ENCODE data around the gene LIN37.

The LIN37 gene

GRCh38 chr19:35727053-35727955, 21.1 kb upstream of the LIN37 start:
- no peak for TF ChIP-seq CTCF (conservative IDR thresholded peaks at IDR 0.05)
- no peak overlapping the region for H3K27ac ChIP-seq

GRCh38 chr19:35727956-35728706, 20.2 kb upstream of the LIN37 start:
- H3K27ac ChIP-seq, result no peak overlapping the region
- no peak for TF ChIP-seq CTCF (conservative IDR thresholded peaks at IDR 0.05)

GRCh38 chr19:35729021-35729420, 19.4 kb upstream of the LIN37 start:
- no peak overlapping the region for H3K27ac ChIP-seq
- no peak for TF ChIP-seq CTCF (conservative IDR thresholded peaks at IDR 0.05)

GRCh38 chr19:35729763-35730162, 18.6 kb upstream of the LIN37 start:
- no peak for TF ChIP-seq CTCF (conservative IDR thresholded peaks at IDR 0.05)
- H3K27ac ChIP-seq, result no peak overlapping the region

- TF ChIP-seq CTCF (conservative IDR thresholded peaks at IDR 0.05), result no peak
- no peak overlapping the region for H3K27ac ChIP-seq
Measured at GRCh38 chr19:35730326-35730725, 18.1 kb upstream of the LIN37 start.

- no peak for TF ChIP-seq CTCF (conservative IDR thresholded peaks at IDR 0.05)
- no peak overlapping the region for H3K27ac ChIP-seq
Measured at GRCh38 chr19:35731353-35731752, 17.0 kb upstream of the LIN37 start.

- no peak for TF ChIP-seq CTCF (conservative IDR thresholded peaks at IDR 0.05)
Measured at GRCh38 chr19:35731779-35732405, 16.5 kb upstream of the LIN37 start.

More at GRCh38 chr19:35731779-35732405, 16.5 kb upstream of the LIN37 start:
- no peak overlapping the region for H3K27ac ChIP-seq

Measured in VCaP (cell line).